ENCODE results near the gene ATP9A.

Gene ATP9A

GRCh38 chr20:51624157-51624731 lies 143.9 kb downstream of the ATP9A start:
- peak; percentile 69 to 71 for DNase-seq

- no peak for DNase-seq
Measured at GRCh38 chr20:51623255-51623654, 144.9 kb downstream of the ATP9A start.

GRCh38 chr20:51622004-51622874 lies 146.0 kb downstream of the ATP9A start:
- DNase-seq: no peak

GRCh38 chr20:51620432-51620831 lies 147.8 kb downstream of the ATP9A start:
- no peak for DNase-seq

GRCh38 chr20:51616060-51616459 lies 152.1 kb downstream of the ATP9A start:
- DNase-seq: no peak

- no peak for DNase-seq
Measured at GRCh38 chr20:51614687-51615086, 153.5 kb downstream of the ATP9A start.

- no peak for DNase-seq
Measured at GRCh38 chr20:51613580-51613979, 154.6 kb downstream of the ATP9A start.

- no peak for DNase-seq
Measured at GRCh38 chr20:51612896-51613295, 155.3 kb downstream of the ATP9A start.

GRCh38 chr20:51611625-51611890 lies 156.6 kb downstream of the ATP9A start:
- DNase-seq: no peak

- DNase-seq: no peak
Measured at GRCh38 chr20:51610761-51611624, 157.2 kb downstream of the ATP9A start.

- DNase-seq: no peak
Measured at GRCh38 chr20:51610111-51610510, 158.1 kb downstream of the ATP9A start.

- no peak for DNase-seq
Measured at GRCh38 chr20:51609251-51609650, 158.9 kb downstream of the ATP9A start.

GRCh38 chr20:51608061-51608460 lies 160.1 kb downstream of the ATP9A start:
- DNase-seq: no peak

- no peak for DNase-seq
Measured at GRCh38 chr20:51607170-51607569, 161.0 kb downstream of the ATP9A start.

- no peak for DNase-seq
Measured at GRCh38 chr20:51604851-51605250, 163.3 kb downstream of the ATP9A start.

- no peak for DNase-seq
Measured at GRCh38 chr20:51602131-51602530, 166.1 kb downstream of the ATP9A start.

GRCh38 chr20:51600950-51601349 lies 167.2 kb downstream of the ATP9A start:
- DNase-seq: no peak

GRCh38 chr20:51600016-51600420 lies 168.2 kb downstream of the ATP9A start:
- DNase-seq: no peak

GRCh38 chr20:51598556-51598955 lies 169.6 kb downstream of the ATP9A start:
- no peak for DNase-seq

- no peak for DNase-seq
Measured at GRCh38 chr20:51597389-51598231, 170.6 kb downstream of the ATP9A start.

GRCh38 chr20:51596668-51597388 lies 171.4 kb downstream of the ATP9A start:
- DNase-seq: no peak

- no peak for DNase-seq
Measured at GRCh38 chr20:51595744-51596143, 172.4 kb downstream of the ATP9A start.

All from stimulated activated CD4-positive, alpha-beta T cell treated with anti-CD3 and anti-CD28 coated beads, Interleukin-2, amount 100 ng/mL, for 48 hours (primary cell).